HPDE6-E6E7 (cell line): ENCODE results near the gene RPS6KC1.
"Not testable (repeated sequence)": the region's sequence is repeated elsewhere in the genome, so short reads cannot be mapped to it uniquely, and the experiment has no call there.

ENCODE experiments used
- DNase-seq: peaks from one replicate; pipeline ENCODE4 v3.0.0; 2011; ENCODE audit warnings: missing footprints; ENCODE audit errors: extremely low spot score

RPS6KC1 gene

GRCh38 chr1:213154056-213154685, 103.1 kb downstream of the RPS6KC1 start:
- DNase-seq = no peak

GRCh38 chr1:213159376-213159775, 108.3 kb downstream of the RPS6KC1 start:
- DNase-seq = no peak

GRCh38 chr1:213160442-213160841, 109.4 kb downstream of the RPS6KC1 start:
- DNase-seq = not testable (repeated sequence)

GRCh38 chr1:213162338-213162737, 111.3 kb downstream of the RPS6KC1 start:
- no peak for DNase-seq

- DNase-seq = no peak
Measured at GRCh38 chr1:213162862-213163261, 111.8 kb downstream of the RPS6KC1 start.

GRCh38 chr1:213163278-213163711, 112.3 kb downstream of the RPS6KC1 start:
- no peak for DNase-seq

- no peak for DNase-seq
Measured at GRCh38 chr1:213164561-213164960, 113.5 kb downstream of the RPS6KC1 start.

- DNase-seq = no peak
Measured at GRCh38 chr1:213166852-213167251, 115.8 kb downstream of the RPS6KC1 start.

GRCh38 chr1:213171711-213172110, 120.7 kb downstream of the RPS6KC1 start:
- DNase-seq = no peak

GRCh38 chr1:213176341-213176740, 125.3 kb downstream of the RPS6KC1 start:
- no peak for DNase-seq

GRCh38 chr1:213179784-213180183, 128.7 kb downstream of the RPS6KC1 start:
- DNase-seq = no peak

- DNase-seq = no peak
Measured at GRCh38 chr1:213180833-213181232, 129.8 kb downstream of the RPS6KC1 start.

- DNase-seq = no peak
Measured at GRCh38 chr1:213183036-213183672, 132.1 kb downstream of the RPS6KC1 start.

GRCh38 chr1:213186168-213186567, 135.1 kb downstream of the RPS6KC1 start:
- DNase-seq = no peak

GRCh38 chr1:213192026-213192425, 141.0 kb downstream of the RPS6KC1 start:
- no peak for DNase-seq

GRCh38 chr1:213194383-213194782, 143.3 kb downstream of the RPS6KC1 start:
- no peak for DNase-seq

- DNase-seq = no peak
Measured at GRCh38 chr1:213194855-213195254, 143.8 kb downstream of the RPS6KC1 start.

- not testable (repeated sequence) for DNase-seq
Measured at GRCh38 chr1:213196328-213197054, 145.4 kb downstream of the RPS6KC1 start.

- DNase-seq = no peak
Measured at GRCh38 chr1:213200630-213201029, 149.6 kb downstream of the RPS6KC1 start.

GRCh38 chr1:213201380-213202155, 150.5 kb downstream of the RPS6KC1 start:
- no peak for DNase-seq

- DNase-seq = no peak
Measured at GRCh38 chr1:213211201-213211600, 160.2 kb downstream of the RPS6KC1 start.

GRCh38 chr1:213219076-213219475, 168.0 kb downstream of the RPS6KC1 start:
- DNase-seq = not testable (repeated sequence)
